8988T (cell line): Measurements from ENCODE around the gene DACT2.
"Not testable (repeated sequence)": the region's sequence is repeated elsewhere in the genome, so short reads cannot be mapped to it uniquely, and the experiment has no call there.

ENCODE experiments used
- DNase-seq: peaks from one replicate; pipeline ENCODE4 v3.0.0; 2011

DACT2 gene

GRCh38 chr6:168319279-168320111 is at the start of gene DACT2:
DACT2 (minus strand) TSS chr6:168319777; CDS start chr6:168319633, 144 bp downstream.
- no peak for DNase-seq

- DNase-seq: no peak
Observed at GRCh38 chr6:168368936-168369335, 49.4 kb upstream of the DACT2 start.

- no peak for DNase-seq
Observed at GRCh38 chr6:168368066-168368820, 48.7 kb upstream of the DACT2 start.

- no peak for DNase-seq
Observed at GRCh38 chr6:168367285-168367751, 47.7 kb upstream of the DACT2 start.

- no peak for DNase-seq
Observed at GRCh38 chr6:168366473-168366872, 46.9 kb upstream of the DACT2 start.

DNA sequence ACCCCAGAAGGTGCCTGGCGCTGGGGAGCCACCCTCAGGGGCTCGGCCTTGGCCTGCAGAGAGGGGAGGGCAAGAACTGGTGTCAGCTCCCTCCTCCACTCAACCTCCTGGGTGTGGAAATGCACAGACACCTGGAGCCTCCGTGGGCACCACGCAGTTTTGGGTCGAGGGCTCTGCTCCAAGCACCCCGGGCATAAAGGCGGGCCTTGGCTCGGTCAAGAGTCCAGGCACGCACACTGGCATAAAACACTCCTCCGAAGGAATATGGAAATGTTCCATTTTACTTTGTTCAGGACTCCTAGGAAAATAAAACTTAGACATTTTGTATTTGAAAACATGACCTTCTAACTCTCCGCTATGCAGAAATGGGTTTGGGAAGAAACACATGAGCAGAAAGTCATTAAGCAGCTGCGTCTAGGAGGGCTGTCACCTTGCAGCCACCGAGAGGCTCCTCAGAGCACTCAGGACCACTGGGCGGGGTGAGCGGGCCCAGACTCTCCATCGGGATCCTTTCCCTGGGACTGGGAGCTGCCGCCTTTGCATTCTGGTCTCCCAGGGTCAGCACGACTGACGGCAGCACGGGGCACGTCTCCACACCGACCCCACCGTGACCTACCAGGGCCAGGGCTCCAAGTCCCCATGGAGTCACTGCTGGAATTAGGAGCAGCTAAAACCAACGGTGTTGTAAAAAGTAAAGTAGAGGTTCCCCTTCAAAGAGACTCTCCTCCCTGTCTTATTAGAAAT is 46.0 kb upstream of the DACT2 start:
- DNase-seq: no peak

GRCh38 chr6:168364793-168365421 is 45.3 kb upstream of the DACT2 start:
- no peak for DNase-seq

DNA sequence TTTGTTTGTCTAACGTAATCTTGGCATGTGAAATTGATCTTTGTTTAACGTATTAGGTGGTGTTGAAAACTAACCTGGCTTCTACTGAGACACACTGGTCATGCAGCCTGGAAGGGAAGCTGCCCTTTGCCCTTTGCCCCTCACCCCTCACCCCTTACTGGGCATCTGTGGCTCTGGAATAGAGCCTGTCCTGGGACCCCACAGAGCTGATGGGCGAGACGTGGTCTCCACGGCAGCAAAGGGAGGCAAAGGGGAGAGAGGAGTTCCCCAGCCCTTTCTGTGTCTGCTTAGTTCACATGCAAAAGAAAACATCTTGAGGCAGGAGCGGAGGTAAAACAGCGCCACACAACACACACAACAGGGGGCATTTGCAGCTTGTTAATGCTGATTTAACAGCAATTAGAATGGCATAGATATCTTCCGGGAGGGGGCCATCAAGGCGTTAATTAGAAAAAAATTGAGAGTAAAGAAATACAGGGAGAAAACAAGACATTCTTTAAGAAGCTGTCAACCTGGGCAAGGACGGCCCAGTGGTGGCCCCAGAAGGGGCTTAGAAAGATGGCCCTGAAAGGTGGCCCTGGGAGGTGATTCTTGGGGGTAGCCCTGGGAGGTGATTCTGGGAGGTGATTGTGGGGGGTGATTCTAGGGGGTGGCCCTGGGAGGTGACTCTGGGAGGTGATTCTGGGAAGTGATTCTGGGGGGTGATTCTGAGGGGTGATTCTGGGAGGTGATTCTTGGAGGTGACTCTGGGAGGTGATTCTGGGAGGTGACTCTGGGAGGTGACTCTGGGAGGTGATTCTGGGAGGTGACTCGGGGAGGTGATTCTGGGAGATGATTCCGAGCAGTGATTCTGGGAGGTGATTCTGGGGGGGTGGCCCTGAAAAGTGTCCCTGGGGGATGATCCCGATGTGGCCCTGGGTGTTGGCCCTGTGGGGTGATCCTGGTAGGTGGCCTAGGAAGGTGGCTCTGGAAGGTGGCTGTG is 44.5 kb upstream of the DACT2 start:
- no peak for DNase-seq

GRCh38 chr6:168363302-168363701 is 43.7 kb upstream of the DACT2 start:
- DNase-seq: no peak

- DNase-seq: no peak
Observed at GRCh38 chr6:168362276-168362990, 42.9 kb upstream of the DACT2 start.

DNA sequence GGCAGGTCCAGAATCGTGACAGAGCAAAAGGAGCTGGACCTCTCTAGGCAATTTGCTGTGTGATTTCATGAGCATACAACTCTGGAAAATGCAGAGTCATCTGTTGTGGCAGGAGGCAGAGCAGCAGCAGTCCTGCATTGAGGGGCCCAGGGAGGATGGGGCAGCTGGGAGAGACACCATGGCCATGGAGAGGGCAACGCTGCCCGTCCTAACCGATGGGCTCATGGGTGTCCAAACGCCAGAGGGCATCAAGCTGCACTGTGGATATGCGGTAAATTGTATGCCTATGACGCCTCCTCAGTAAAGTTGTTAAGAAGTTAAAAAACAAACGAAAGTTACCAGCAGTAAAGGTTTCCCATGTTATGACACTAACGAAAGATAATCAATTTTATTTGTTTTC is 42.2 kb upstream of the DACT2 start:
- no peak for DNase-seq

GRCh38 chr6:168359794-168360193 is 40.2 kb upstream of the DACT2 start:
- DNase-seq: no peak

- no peak for DNase-seq
Observed at GRCh38 chr6:168358842-168359420, 39.4 kb upstream of the DACT2 start.

DNA sequence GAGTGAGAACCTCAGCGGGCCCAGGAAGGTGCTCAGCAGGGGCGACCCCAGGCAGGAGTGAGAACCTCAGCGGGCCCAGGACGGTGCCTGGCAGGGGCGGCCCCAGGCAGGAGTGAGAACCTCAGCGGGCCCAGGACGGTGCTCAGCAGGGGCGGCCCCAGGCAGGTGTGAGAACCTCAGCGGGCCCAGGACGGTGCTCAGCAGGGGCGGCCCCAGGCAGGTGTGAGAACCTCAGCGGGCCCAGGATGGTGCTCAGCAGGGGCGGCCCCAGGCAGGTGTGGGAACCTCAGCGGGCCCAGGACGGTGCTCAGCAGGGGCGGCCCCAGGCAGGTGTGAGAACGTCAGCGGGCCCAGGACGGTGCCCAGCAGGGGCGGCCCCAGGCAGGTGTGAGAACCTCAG is 37.3 kb upstream of the DACT2 start:
- not testable (repeated sequence) for DNase-seq

DNA sequence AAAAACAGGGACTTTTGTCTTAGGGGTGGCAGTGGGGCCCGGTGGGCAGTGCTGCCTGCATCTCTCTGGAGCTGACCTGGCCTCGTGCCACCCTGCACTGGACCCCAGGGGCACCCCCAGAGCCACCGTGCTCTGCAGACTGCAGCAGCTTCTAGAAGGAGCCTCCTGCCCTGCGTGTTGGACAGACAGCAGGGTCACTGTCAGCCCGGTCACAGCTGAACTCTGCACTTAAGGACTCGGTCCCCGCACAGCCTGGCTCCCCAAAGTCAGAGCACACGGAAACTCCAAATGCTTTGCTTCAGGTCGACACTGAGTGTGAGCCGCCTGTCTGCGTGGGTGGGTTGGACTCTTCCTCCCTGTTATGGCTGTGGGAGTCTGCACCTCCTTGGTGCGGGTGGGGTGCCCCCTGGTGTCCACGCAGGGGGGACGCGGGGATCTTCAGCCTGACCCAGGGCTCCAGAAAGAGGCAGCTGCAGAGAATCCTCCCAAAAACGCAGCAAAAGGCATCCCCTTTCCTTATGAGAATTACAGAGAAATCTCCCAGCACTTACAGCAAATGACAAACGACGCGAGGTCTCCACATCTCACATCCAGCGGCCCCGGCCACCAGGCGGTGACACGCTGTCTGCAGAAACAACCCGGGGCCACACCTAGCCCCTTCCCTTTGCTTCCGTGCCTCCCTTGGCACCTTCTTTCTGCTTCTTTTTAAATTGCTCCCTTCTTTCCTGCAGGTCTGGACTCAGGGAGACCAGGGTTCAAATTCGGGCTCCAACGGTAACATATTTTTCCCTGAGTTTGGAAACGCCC is 36.3 kb upstream of the DACT2 start:
- DNase-seq: peak; percentile 60

GRCh38 chr6:168354338-168354737 is 34.8 kb upstream of the DACT2 start:
- DNase-seq: no peak

DNA sequence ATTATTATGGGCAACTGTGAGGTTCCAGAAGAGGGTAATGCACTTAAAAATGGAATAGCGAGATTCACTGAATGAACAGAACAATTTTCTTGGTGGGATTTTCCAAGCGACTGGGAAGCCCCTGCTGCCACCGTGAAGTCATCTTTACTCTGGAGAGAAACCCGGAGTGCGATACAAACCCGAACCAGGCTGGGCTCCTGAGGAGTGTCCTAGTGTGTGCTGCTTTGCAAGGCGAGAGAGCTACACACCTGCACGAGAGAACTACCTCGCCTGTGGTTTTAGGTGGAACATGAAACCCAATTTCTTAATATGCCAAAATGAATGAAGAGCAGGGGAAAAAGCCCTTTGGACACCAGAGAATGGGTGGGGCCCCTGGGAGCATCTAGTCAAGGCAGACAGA is 33.5 kb upstream of the DACT2 start:
- no peak for DNase-seq

DNA sequence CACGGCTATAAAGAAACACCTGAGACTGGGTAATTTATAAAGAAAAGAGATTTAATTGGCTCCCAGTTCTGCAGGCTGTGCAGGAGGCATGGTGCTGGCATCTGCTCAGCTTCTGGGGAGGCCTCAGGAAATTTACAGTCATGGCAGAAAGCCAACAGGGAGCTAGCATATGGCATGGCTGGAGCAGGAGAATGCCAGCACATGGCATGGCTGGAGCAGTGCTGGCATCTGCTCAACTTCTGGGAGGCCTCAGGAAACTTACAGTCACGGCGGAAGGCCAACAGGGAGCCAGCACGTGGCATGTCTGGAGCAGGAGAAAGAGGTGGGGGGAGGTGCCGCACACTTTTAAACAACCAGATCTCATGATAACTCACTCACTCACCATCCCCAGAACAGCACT is 32.5 kb upstream of the DACT2 start:
- DNase-seq: no peak

DNA sequence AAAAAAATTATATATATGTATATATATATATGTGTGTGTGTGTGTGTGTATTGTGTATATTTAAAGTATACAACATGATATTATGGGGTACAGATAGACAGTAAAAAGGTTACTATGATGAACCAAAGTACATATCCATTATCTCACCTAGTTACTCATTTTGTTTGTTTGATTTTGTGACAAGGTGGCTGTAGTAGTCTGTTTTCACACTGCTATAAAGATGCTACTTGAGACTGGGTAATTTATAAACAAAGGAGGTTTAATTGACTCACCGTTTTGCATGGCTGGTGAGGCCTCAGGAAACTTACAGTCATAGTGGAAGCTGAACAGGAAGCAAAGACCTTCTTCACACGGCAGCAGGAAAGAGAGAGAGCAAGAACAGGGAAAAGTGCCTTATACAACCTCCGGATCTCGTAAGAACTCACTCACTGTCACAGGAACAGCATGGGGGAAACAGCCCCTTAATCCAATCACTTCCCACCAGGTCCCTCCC is 30.2 kb upstream of the DACT2 start:
- no peak for DNase-seq
